ENCODE measurements around the gene GGT7. TPM values are rescaled to one million over a fixed set of nuclear protein-coding genes. Genes with fewer than 3 reads are reported as not detected.

Gene GGT7
- total RNA-seq, 1 experiment from 2014 or later = not detected

- Histone ChIP-seq H3K27me3 (ENCODE audit: low read length) (no peaks in the 10 kb centered on the region), H4K20me1 (ENCODE audit: insufficient read depth, low read depth, low read length) (no peaks in the 10 kb centered on the region), H3K4me2 (ENCODE audit: low read depth, low read length, poor library complexity, severe bottlenecking) (no peak overlapping the region), H3K79me2 (ENCODE audit: low read length) (no peaks in the 10 kb centered on the region), H3K4me1 (ENCODE audit: low read length) (no peaks in the 10 kb centered on the region), H3K36me3 (ENCODE audit: insufficient read depth, low read length) (no peaks in the 10 kb centered on the region), H3K9me3 (ENCODE audit: low read length) (no peaks in the 10 kb centered on the region), H3K9ac (ENCODE audit: low read length) (no peak overlapping the region), H3K27ac (ENCODE audit: low read length) (no peak overlapping the region), H3K9me2 (replicated peaks; ENCODE audit: insufficient read depth, low read length) (no peaks in the 10 kb centered on the region), H2AFZ (ENCODE audit: low read length) (no peak overlapping the region), H3K4me3 (ENCODE audit: low read length) (no peak overlapping the region)
- DNase-seq = no peak
These were observed 24.1 kb downstream of the GGT7 start for GRCh38 chr20:34848597-34848996.

- H2AFZ ChIP-seq (ENCODE audit: low read length) = no peak overlapping the region
- DNase-seq = no peak
- no peak overlapping the region for H3K27ac ChIP-seq (ENCODE audit: low read length)
- no peaks in the 10 kb centered on the region for H3K27me3 ChIP-seq (ENCODE audit: low read length)
- H3K9ac ChIP-seq (ENCODE audit: low read length) = no peak overlapping the region
- no peak overlapping the region for H3K4me2 ChIP-seq (ENCODE audit: low read depth, low read length, poor library complexity, severe bottlenecking)
- H3K4me1 ChIP-seq (ENCODE audit: low read length) = no peaks in the 10 kb centered on the region
- H3K9me2 ChIP-seq (replicated peaks; ENCODE audit: insufficient read depth, low read length) = no peaks in the 10 kb centered on the region
- no peaks in the 10 kb centered on the region for H4K20me1 ChIP-seq (ENCODE audit: insufficient read depth, low read depth, low read length)
- no peak overlapping the region for H3K4me3 ChIP-seq (ENCODE audit: low read length)
- H3K9me3 ChIP-seq (ENCODE audit: low read length) = no peaks in the 10 kb centered on the region
- no peaks in the 10 kb centered on the region for H3K79me2 ChIP-seq (ENCODE audit: low read length)
- H3K36me3 ChIP-seq (ENCODE audit: insufficient read depth, low read length) = no peaks in the 10 kb centered on the region
These were observed 29.2 kb downstream of the GGT7 start for GRCh38 chr20:34843421-34843820.

- no peaks in the 10 kb centered on the region for H3K4me1 ChIP-seq (ENCODE audit: low read length)
- H3K79me2 ChIP-seq (ENCODE audit: low read length) = no peaks in the 10 kb centered on the region
- no peaks in the 10 kb centered on the region for H3K9me3 ChIP-seq (ENCODE audit: low read length)
- H2AFZ ChIP-seq (ENCODE audit: low read length) = no peak overlapping the region
- no peak overlapping the region for H3K4me2 ChIP-seq (ENCODE audit: low read depth, low read length, poor library complexity, severe bottlenecking)
- no peak overlapping the region for H3K9ac ChIP-seq (ENCODE audit: low read length)
- H3K9me2 ChIP-seq (replicated peaks; ENCODE audit: insufficient read depth, low read length) = no peaks in the 10 kb centered on the region
- H3K27ac ChIP-seq (ENCODE audit: low read length) = no peak overlapping the region
- H3K36me3 ChIP-seq (ENCODE audit: insufficient read depth, low read length) = no peaks in the 10 kb centered on the region
- H3K4me3 ChIP-seq (ENCODE audit: low read length) = no peak overlapping the region
- H4K20me1 ChIP-seq (ENCODE audit: insufficient read depth, low read depth, low read length) = no peaks in the 10 kb centered on the region
- DNase-seq = no peak
- H3K27me3 ChIP-seq (ENCODE audit: low read length) = no peaks in the 10 kb centered on the region
These were observed 30.5 kb downstream of the GGT7 start for GRCh38 chr20:34842143-34842542.

- peak; percentile 85 for DNase-seq
- Histone ChIP-seq H3K9me3 (ENCODE audit: low read length) (no peaks in the 10 kb centered on the region), H4K20me1 (ENCODE audit: insufficient read depth, low read depth, low read length) (no peaks in the 10 kb centered on the region), H3K79me2 (ENCODE audit: low read length) (no peaks in the 10 kb centered on the region), H3K9me2 (replicated peaks; ENCODE audit: insufficient read depth, low read length) (no peaks in the 10 kb centered on the region), H3K27me3 (ENCODE audit: low read length) (no peaks in the 10 kb centered on the region), H3K9ac (ENCODE audit: low read length) (no peak overlapping the region; the same call in 1 of the 2 replicates), H3K4me3 (ENCODE audit: low read length) (peak overlapping the region; percentile 54; the same call in 1 of the 2 replicates), H3K36me3 (ENCODE audit: insufficient read depth, low read length) (no peaks in the 10 kb centered on the region), H3K4me1 (ENCODE audit: low read length) (peaks cover 6% of the 10 kb centered on the region), H3K27ac (ENCODE audit: low read length) (no peak overlapping the region), H3K4me2 (ENCODE audit: low read depth, low read length, poor library complexity, severe bottlenecking) (peak overlapping the region; percentile 82), H2AFZ (ENCODE audit: low read length) (no peak overlapping the region; the same call in 1 of the 2 replicates)
These were observed 38.2 kb downstream of the GGT7 start for GRCh38 chr20:34834459-34834893.

GRCh38 chr20:34831936-34832335, 40.7 kb downstream of the GGT7 start:
- Histone ChIP-seq H3K9me2 (replicated peaks; ENCODE audit: insufficient read depth, low read length) (no peaks in the 10 kb centered on the region), H3K9me3 (ENCODE audit: low read length) (no peaks in the 10 kb centered on the region), H3K9ac (ENCODE audit: low read length) (no peak overlapping the region), H3K79me2 (ENCODE audit: low read length) (no peaks in the 10 kb centered on the region), H3K27ac (ENCODE audit: low read length) (no peak overlapping the region), H3K4me3 (ENCODE audit: low read length) (no peak overlapping the region), H3K4me2 (ENCODE audit: low read depth, low read length, poor library complexity, severe bottlenecking) (no peak overlapping the region), H3K27me3 (ENCODE audit: low read length) (no peaks in the 10 kb centered on the region), H3K4me1 (ENCODE audit: low read length) (peaks cover 6% of the 10 kb centered on the region), H2AFZ (ENCODE audit: low read length) (no peak overlapping the region), H4K20me1 (ENCODE audit: insufficient read depth, low read depth, low read length) (no peaks in the 10 kb centered on the region), H3K36me3 (ENCODE audit: insufficient read depth, low read length) (no peaks in the 10 kb centered on the region)
- DNase-seq = no peak

GRCh38 chr20:34829191-34829590, 43.5 kb downstream of the GGT7 start:
- Histone ChIP-seq H3K4me3 (ENCODE audit: low read length) (no peak overlapping the region), H3K9me2 (replicated peaks; ENCODE audit: insufficient read depth, low read length) (no peaks in the 10 kb centered on the region), H3K79me2 (ENCODE audit: low read length) (peaks cover 9% of the 10 kb centered on the region), H4K20me1 (ENCODE audit: insufficient read depth, low read depth, low read length) (no peaks in the 10 kb centered on the region), H3K4me1 (ENCODE audit: low read length) (peaks cover 7% of the 10 kb centered on the region), H3K9ac (ENCODE audit: low read length) (no peak overlapping the region), H3K27ac (ENCODE audit: low read length) (no peak overlapping the region), H3K36me3 (ENCODE audit: insufficient read depth, low read length) (no peaks in the 10 kb centered on the region), H3K4me2 (ENCODE audit: low read depth, low read length, poor library complexity, severe bottlenecking) (no peak overlapping the region), H3K27me3 (ENCODE audit: low read length) (no peaks in the 10 kb centered on the region), H2AFZ (ENCODE audit: low read length) (no peak overlapping the region), H3K9me3 (ENCODE audit: low read length) (no peaks in the 10 kb centered on the region)
- DNase-seq = no peak

GRCh38 chr20:34825530-34826362, 46.9 kb downstream of the GGT7 start, which contains the start of gene NCOA6:
Gene NCOA6, minus strand, starts transcription at chr20:34825651. Its CDS starts 43,296 bp downstream, at chr20:34782355.
- Histone ChIP-seq H3K9me2 (replicated peaks; ENCODE audit: insufficient read depth, low read length) (no peaks in the 10 kb centered on the region), H2AFZ (ENCODE audit: low read length) (peak within 1 kb of the TSS; percentile 39; the same call in 1 of the 2 replicates), H3K9ac (ENCODE audit: low read length) (peak within 1 kb of the TSS; percentile 81), H4K20me1 (ENCODE audit: insufficient read depth, low read depth, low read length) (peaks cover 6% of the 10 kb centered on the region; the same call in 1 of the 2 replicates), H3K4me2 (ENCODE audit: low read depth, low read length, poor library complexity, severe bottlenecking) (peak within 1 kb of the TSS; percentile 77), H3K27me3 (ENCODE audit: low read length) (no peaks in the 10 kb centered on the region), H3K4me1 (ENCODE audit: low read length) (peaks cover 24% of the 10 kb centered on the region), H3K36me3 (ENCODE audit: insufficient read depth, low read length) (no peaks in the 10 kb centered on the region), H3K79me2 (ENCODE audit: low read length) (peaks cover 43% of the 10 kb centered on the region), H3K27ac (ENCODE audit: low read length) (peak within 1 kb of the TSS; percentile 59), H3K4me3 (ENCODE audit: low read length) (peak within 1 kb of the TSS; percentile 76), H3K9me3 (ENCODE audit: low read length) (no peaks in the 10 kb centered on the region)
- DNase-seq = peak; percentile 94

- H2AFZ ChIP-seq (ENCODE audit: low read length) = no peak overlapping the region; the same call in 1 of the 2 replicates
- peaks cover 24% of the 10 kb centered on the region for H3K4me1 ChIP-seq (ENCODE audit: low read length)
- H3K79me2 ChIP-seq (ENCODE audit: low read length) = peaks cover 51% of the 10 kb centered on the region
- peak overlapping the region; percentile 59 for H3K27ac ChIP-seq (ENCODE audit: low read length)
- peaks cover 6% of the 10 kb centered on the region; the same call in 1 of the 2 replicates for H4K20me1 ChIP-seq (ENCODE audit: insufficient read depth, low read depth, low read length)
- H3K9ac ChIP-seq (ENCODE audit: low read length) = peak overlapping the region; percentile 81
- DNase-seq = peak; percentile 84
- no peaks in the 10 kb centered on the region for H3K9me2 ChIP-seq (replicated peaks; ENCODE audit: insufficient read depth, low read length)
- H3K27me3 ChIP-seq (ENCODE audit: low read length) = no peaks in the 10 kb centered on the region
- H3K36me3 ChIP-seq (ENCODE audit: insufficient read depth, low read length) = no peaks in the 10 kb centered on the region
- peak overlapping the region; percentile 70 for H3K4me2 ChIP-seq (ENCODE audit: low read depth, low read length, poor library complexity, severe bottlenecking)
- H3K4me3 ChIP-seq (ENCODE audit: low read length) = peak overlapping the region; percentile 76
- no peaks in the 10 kb centered on the region for H3K9me3 ChIP-seq (ENCODE audit: low read length)
These were observed 47.7 kb downstream of the GGT7 start for GRCh38 chr20:34824806-34825529.

Data from Karpas-422 (cell line).